NCI-H748 treated with DMSO at 0.1 percent for 48 hours (cell line): ENCODE data around the gene DBN1.

Experiments used
- DNase-seq: peaks from one replicate; lab custom pipeline; 2025; lab: John Stamatoyannopoulos, UW

The DBN1 gene

DNA sequence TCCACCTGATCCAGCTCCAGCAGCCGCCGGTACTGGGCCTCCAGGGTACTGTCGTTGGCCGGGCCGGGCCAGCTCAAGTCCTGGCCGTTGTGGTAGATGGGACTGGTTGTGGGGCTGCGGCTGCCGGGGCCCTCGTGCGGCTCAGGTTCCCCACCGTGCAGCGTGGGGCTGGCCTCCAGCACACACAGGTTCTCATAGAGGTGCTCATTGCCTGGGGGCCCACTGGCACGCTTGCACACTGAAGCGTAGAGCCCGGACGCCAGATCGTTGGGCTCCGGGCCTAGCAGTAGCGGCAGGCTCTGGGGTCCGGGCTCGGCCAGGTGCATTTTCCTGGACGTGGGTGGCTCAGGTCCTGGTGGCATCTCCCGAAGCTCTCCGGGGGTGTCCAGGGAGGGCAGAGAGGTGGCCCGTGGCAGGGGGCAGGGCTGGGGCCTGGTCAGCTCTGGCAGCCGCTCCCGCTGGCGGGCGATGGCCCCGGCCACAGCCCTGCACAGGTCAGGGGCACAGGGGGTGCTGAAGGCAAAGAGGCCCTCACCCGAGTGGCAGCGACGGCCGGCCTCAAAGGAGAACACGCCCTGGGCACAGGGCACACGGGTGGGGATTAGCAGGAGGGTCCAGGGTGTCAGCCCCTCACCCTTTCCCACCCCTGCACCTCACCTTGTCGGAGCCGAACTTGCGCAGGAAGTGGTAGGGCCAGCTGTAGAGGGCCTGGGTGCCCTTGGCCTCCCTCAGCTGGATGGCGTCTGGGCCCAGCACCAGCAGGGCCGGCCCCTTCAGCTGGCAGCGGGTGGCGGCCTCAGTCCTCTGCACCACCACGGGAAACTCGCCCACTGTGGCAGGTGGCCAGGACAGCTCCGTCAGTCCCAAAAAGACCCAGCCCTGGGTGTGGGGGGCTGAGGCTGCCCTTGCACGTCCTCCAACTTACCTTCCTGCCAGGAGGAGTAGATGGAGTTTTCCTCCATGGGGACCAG, 30.9 kb upstream of the DBN1 start:
- no peak for DNase-seq

DNA sequence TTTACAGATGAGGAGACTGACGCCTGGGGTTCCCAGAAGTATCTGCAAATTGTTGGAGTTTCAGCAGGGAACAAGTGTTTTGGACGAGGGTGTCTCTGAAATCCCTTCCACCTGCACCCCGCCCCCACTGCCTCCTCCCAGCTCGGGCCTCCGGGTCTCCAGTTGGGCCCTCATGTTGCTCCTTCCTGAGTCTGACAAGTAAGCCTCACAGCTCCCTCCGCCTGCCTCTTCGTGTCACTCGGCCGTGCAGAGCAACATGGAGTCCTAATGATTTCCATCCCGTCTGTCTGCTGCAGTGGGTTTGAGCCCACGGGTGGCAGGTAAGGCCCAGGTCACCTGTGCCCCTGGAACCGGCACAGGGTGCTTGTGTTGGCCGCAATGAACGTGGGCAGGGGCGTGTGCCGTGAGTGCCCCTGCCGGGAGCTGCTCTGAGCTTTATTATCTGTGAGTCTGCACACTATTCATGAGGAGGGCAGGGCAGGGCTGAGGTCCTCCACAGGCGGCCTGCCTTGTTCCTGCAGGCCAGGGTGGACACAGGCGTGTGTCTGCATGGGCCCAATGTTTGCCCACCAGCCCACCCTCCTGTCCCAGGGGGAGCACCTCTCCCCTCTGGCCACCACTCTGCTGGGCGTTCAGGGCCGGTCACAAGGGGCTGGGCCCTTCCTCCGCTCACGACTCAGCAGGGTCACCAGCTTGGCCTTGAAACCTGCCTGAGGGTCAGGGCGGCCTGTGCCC, 30.1 kb upstream of the DBN1 start:
- no peak for DNase-seq

GRCh38 chr5:177502886-177503285, 29.5 kb upstream of the DBN1 start:
- DNase-seq = no peak

DNA sequence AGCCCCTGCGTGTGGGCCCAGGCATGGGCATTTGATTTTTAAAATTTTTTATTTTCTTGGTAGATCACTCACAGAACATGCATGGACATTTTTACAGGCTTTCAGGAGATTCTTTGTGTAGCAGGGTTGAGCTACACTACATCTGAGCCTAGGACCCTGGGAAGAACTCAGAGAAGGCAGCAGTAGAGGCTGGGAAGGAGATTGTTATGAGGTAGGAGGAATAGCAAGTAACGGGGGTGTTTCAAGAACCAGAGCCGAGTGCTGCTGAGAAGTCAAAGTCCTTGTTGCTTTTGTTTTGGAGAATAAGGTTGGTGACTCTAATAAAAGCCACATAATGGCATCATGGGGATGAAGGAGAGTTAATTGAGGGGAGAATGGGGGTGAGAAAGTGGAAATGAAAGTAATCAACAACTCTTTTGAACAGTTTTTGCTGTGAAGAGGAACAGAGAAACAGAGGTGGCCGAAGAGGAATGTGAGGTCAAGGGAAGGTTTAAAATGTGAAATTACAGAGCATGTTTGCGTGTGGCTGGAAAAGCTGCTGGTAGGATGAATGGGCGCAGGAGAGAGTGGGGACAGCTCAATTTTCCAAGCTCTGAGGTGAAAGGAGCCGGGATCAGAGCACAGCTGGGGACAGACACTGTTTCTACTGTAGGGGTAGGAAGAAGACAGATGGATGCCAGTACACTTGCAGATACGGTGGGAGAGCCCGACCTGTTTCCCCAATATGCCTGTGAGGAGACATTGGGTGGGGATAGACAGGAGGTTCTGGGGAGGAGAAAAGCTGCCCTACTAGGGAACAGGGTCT, 28.6 kb upstream of the DBN1 start:
- DNase-seq = no peak

DNA sequence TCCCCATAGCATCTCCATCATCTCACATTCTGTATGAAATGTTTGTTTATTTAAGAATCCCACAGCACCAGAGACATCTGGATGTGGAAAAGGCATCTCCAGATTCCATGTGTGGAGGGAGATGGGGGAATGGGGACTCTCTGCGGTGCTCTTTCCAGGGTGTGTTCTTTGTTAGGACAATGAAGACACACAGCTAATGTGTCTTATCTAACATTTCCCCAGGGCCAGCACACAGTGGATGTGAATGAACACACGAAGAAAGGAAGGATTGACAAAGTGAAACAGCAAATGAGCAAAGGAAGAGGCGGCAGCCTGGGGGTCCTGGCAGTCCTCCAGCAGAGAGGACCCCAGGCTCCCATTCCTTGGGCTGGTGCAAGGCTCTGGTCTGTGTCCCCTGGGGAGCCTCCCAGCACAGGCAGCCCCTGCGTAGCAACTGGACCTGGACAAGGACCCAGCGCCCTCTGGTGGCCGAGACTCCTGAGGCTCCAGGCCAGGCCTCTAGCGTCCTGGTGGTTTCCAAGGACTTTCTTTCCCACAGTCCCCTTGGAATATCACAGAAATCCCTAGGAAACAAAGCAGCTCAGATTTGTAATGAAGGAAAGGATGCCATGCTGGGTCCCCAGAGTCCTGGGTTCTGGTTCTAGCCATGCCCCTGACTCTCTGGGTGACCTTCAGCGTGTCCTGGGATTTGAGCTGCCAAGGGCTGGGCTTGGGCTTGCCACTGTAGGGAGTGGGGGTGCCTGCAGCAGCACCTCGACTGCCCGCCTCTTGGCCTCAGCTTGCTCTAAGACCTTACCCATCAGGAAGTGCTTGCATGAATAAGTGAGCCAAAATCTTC, 27.5 kb upstream of the DBN1 start:
- peak; percentile 76 for DNase-seq

DNA sequence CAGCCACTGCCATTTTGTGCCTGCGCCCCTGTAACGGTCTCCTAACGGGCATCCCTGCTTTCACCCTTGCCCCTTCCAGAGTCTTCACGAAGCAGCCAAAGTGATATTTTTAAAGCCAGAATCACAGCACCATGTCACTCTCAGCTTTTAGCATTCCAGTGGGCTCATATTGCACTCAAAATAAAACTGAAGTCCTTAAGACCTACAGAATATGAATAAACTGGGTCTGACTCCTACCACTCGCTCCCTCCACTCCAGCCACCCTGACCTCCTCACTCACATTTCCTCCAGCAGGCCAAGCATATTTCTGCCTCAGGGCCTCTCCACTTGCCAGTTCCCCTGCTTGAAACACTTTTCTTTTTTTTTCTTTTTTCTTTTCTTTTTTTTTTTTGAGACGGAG, 26.4 kb upstream of the DBN1 start:
- no peak for DNase-seq

GRCh38 chr5:177498013-177498787, 24.8 kb upstream of the DBN1 start:
- DNase-seq = no peak

GRCh38 chr5:177497292-177498012, 24.0 kb upstream of the DBN1 start, which contains the start of gene PDLIM7:
Gene PDLIM7 (minus strand): TSS chr5:177497604. CDS start chr5:177496512, 1,092 bp downstream.
- peak; percentile 96 for DNase-seq

DNA sequence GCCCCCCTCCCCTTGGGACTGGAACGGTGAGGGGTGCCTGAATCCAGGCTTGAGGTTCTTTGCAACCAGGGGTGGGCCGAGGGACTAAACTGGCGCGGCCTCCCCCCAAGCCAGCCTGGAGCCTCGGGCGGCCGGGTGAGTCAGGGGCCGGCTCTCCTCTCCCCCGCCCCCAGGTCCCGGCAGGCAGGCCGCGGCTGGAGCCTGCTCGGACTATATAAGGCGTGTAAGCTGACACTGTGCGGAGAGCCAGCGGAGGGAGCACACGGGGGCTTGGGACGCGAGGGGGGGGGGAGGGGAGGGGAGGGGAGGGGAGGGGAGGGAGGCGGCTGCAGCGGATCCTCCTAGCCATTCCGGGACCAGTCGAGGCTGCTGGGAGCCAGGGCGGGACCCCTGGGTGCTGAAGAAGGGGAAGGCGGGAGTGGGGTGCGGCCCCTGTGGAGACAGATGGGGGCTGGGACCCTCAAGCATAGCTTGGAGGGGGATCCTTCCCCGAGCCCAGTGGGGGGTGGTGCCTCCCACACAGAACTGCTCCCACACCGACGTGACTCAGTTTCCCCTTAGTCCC, 23.4 kb upstream of the DBN1 start:
- no peak for DNase-seq

GRCh38 chr5:177496070-177496726, 22.8 kb upstream of the DBN1 start:
- no peak for DNase-seq

GRCh38 chr5:177495243-177496060, 22.0 kb upstream of the DBN1 start:
- no peak for DNase-seq

DNA sequence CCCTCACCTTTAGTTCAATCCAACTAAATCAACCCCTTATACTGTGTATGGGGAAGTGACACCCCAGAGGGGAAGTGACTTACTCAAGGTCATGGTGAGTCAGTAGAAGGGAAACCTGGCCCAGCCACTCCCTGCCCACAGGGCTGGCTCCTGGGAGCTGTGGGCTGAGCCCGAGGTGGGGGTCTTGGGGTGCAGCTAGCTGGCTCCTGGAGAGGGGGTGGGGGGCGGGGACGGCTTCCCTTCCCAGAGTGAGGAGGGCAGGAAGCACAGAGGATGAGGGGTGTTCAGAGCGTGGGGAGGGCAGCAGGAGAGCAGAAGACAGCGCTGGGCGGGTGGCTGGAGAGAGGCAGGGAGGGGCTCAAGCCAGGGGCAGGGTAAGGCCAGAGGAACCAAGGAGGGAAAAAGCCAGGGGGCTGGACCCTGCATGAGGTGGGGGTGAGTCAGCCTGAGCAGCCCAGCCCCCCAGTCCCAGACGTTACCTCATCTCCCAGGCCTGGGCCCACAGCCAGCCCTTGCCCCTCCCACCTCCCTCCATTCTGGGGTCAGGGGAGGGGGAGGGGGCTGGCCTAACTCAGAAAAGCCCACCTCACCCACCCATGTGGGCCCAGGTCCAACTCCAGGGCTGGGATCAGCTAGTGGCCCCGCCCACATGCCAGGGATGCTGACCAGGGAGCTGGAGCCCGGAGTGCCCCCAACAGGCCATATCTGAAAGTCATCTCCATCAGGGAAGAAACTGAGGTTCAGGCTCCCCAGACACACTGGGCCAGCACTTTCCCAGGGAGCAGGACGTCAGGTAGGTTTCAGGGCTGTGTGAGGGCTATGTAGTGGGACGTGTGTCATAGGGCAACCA, 21.1 kb upstream of the DBN1 start:
- DNase-seq = no peak

DNA sequence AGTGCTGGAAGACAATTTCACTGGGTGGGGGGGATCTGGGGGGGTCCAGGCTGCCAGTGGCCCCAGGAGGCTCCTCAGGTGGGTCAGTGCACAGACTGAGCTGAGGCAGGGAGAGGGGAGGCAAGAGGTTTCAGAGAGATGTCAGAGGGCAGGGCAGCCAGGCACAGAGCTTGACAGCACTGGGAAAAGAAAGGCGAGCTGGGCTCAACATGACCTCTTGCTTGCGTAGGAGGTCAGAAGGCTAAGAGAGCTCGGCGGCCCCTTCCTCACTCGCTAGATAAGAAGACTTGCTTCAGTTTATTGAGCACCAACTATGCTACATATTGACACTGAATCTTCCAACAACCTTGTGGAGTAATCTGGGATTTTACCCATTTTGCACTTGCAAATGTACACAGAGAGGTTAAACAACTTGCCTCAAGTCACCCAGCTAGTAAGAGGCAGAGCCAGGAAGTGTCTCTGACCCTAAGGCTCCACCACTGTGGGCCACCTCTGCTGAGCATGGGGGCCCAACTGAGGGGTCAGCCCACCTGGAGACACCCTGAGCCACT, 20.4 kb upstream of the DBN1 start:
- DNase-seq = no peak

DNA sequence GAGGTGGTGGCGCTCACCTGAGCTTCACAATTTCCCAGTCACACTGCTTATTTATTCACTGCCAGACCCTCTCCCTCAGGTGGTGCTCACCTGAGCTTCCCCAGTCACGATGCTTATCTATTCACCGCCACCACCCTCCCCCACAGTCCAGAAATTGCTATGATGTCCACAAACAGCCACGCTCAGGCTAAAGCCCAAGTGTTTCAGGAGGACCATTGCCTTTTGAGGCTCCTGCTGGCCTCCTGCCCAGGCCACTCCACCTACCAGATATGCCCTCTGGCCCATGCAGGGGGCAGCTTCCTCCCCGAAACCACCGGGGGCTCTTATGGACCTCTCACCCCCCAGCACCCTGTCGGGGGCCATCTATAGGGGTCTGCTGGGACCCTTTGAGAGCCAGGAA, 19.4 kb upstream of the DBN1 start:
- DNase-seq = no peak

- DNase-seq = no peak
Measured at GRCh38 chr5:177491983-177492746, 18.7 kb upstream of the DBN1 start.

DNA sequence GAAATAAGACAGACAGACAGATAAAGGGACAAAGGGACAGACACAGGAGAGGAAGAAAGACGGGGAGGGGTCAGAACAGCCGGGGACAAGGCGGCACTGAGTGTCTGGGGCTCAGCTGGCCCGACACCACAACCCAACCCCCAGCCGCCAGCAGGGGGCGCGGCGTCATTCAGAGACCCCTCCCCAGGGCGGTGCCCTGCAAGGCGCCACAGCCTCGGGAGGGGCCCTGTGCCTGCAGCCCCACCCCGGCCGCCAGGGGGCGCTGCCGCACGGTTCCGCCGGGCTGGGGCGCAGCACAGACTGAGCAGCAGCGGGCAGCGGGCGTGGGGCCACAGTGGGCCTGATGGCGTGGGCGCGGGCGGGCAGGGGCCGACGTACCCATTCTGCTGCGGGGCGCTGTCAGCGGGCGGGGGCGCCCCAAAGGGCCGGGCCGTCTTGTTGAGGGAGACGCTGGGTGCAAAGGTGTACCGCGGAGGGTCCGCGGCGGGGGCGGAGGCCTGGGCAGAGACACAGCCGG, 18.1 kb upstream of the DBN1 start:
- no peak for DNase-seq
